Fibroblast of mammary gland (primary cell): Measurements from ENCODE around the gene MLST8.
A peak's percentile ranks its signal among the peaks of the same experiment; 100 is the strongest.
"Not testable (repeated sequence)": the region's sequence is repeated elsewhere in the genome, so short reads cannot be mapped to it uniquely, and the experiment has no call there.

Source experiments
- DNase-seq: peaks from one replicate; pipeline ENCODE4 v3.0.0-alpha.2; 2010; ENCODE audit warnings: low read depth
- H3K4me3 ChIP-seq: 2 replicates; pipeline ENCODE4 v1.5.1; 2011; ENCODE audit warnings: low read depth, mild to moderate bottlenecking, low read length, moderate library complexity; ENCODE audit not compliant: control insufficient read depth
- CTCF ChIP-seq: conservative IDR thresholded peaks from 2 replicates; pipeline ENCODE4 v1.5.1; 2011; ENCODE audit warnings: low read depth, low read length, inconsistent platforms; ENCODE audit not compliant: control insufficient read depth, insufficient read depth

The MLST8 gene

GRCh38 chr16:2236337-2237101, 31.3 kb downstream of the MLST8 start, which contains the start of gene DNASE1L2:
Gene DNASE1L2, plus strand, starts transcription at chr16:2236444. Its CDS starts 373 bp downstream, at chr16:2236817.
- TF ChIP-seq CTCF, result no peak
- H3K4me3 ChIP-seq, result peak within 1 kb of the TSS; percentile 12
- no peak for DNase-seq

GRCh38 chr16:2237102-2237482, 31.8 kb downstream of the MLST8 start:
- no peak overlapping the region for H3K4me3 ChIP-seq
- TF ChIP-seq CTCF, result no peak
- DNase-seq, result no peak

GRCh38 chr16:2237493-2238149, 32.4 kb downstream of the MLST8 start:
- DNase-seq, result no peak
- H3K4me3 ChIP-seq, result no peak overlapping the region
- TF ChIP-seq CTCF, result no peak

GRCh38 chr16:2238150-2238837, 33.0 kb downstream of the MLST8 start:
- no peak for DNase-seq
- no peak overlapping the region for H3K4me3 ChIP-seq
- no peak for TF ChIP-seq CTCF

GRCh38 chr16:2238838-2239675, 33.8 kb downstream of the MLST8 start:
- peak; percentile 57 for DNase-seq
- no peak overlapping the region for H3K4me3 ChIP-seq
- no peak for TF ChIP-seq CTCF

- DNase-seq, H3K4me3 ChIP-seq: not testable (repeated sequence)
Observed at GRCh38 chr16:2240331-2240730, 35.1 kb downstream of the MLST8 start.

GRCh38 chr16:2242598-2242997, 37.3 kb downstream of the MLST8 start:
- no peak overlapping the region for H3K4me3 ChIP-seq
- DNase-seq, result no peak
- no peak for TF ChIP-seq CTCF
